ENCODE results near the gene HBZ.

DNA sequence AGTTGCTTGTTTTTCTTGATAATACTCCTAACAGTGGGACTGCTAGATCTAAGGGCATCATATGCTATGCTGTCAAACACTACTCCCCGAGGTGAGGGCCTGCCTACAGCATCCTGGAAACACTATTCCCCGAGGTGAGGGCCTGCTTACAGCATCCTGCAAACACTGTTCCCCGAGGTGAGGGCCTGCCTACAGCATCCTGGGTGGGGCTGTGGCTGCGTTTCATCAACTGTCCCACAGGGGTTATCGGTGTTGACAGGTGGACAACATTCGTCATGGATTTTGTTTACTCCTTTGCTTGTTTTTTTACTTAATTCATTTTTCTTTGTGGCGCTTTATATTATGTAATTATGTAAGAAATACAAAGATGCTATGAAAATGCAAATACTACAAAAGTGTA, 36.4 kb upstream of the HBZ start:
- no peak for TF ChIP-seq SP1 (IDR thresholded peaks at IDR 0.05; ENCODE audit: low read depth, low read length)
- no peak for TF ChIP-seq CBX8 (IDR thresholded peaks at IDR 0.05; ENCODE audit: borderline replicate concordance, low read depth, low read length)
- TF ChIP-seq TAF1 (IDR thresholded peaks at IDR 0.05; ENCODE audit: low read depth, low read length), result no peak
- no peak for TF ChIP-seq POLR2AphosphoS5 (IDR thresholded peaks at IDR 0.05; ENCODE audit: low read depth, low read length)
- no peak for TF ChIP-seq POLR2A (IDR thresholded peaks at IDR 0.05; ENCODE audit: control extremely low read depth in 1 of 2, low read depth in 2 of 2, low read length in 2 of 2)
